WTC11 (cell line): ENCODE measurements around the gene RGS11.

Experiments used
- CREM ChIP-seq: sonication (generic); formaldehyde crosslinking; IDR thresholded peaks from 2 replicates; pipeline ENCODE4 v1.8.1; 2022; ENCODE audit warnings: mild to moderate bottlenecking, missing genetic modification reagents, moderate library complexity
- CTCF ChIP-seq: fragments of 200-600 bp; IDR thresholded peaks from 2 replicates; pipeline ENCODE4 v1.8.0; 2022; ENCODE audit warnings: antibody characterized with exemption
- ESRRA ChIP-seq: sonication (generic); formaldehyde crosslinking; IDR thresholded peaks from 2 replicates; pipeline ENCODE4 v1.8.1; 2022; ENCODE audit warnings: mild to moderate bottlenecking, missing genetic modification reagents, borderline replicate concordance
- FOXJ3 ChIP-seq: sonication (generic); formaldehyde crosslinking; IDR thresholded peaks from 2 replicates; pipeline ENCODE4 v1.9.0; 2021; ENCODE audit warnings: missing genetic modification reagents, mild to moderate bottlenecking, borderline replicate concordance
- GTF2I ChIP-seq: fragments of 250-450 bp; sonication (Bioruptor Pico); conservative IDR thresholded peaks from 2 replicates; pipeline ENCODE4 v1.4.0; 2021; ENCODE audit warnings: mild to moderate bottlenecking
- HMGXB4 ChIP-seq: sonication (generic); formaldehyde crosslinking; IDR thresholded peaks from 2 replicates; pipeline ENCODE4 v1.8.1; 2023; ENCODE audit warnings: mild to moderate bottlenecking, moderate library complexity, missing genetic modification reagents
- KAT7 ChIP-seq: sonication (generic); formaldehyde crosslinking; IDR thresholded peaks from 2 replicates; pipeline ENCODE4 v1.8.1; 2023; ENCODE audit warnings: missing genetic modification reagents, mild to moderate bottlenecking, borderline replicate concordance
- ZNF121 ChIP-seq: sonication (generic); formaldehyde crosslinking; IDR thresholded peaks from 2 replicates; pipeline ENCODE4 v1.8.0; 2023; ENCODE audit warnings: missing genetic modification reagents
- ZNF317 ChIP-seq: sonication (generic); formaldehyde crosslinking; IDR thresholded peaks from 2 replicates; pipeline ENCODE4 v1.8.1; 2023; ENCODE audit warnings: low read depth, mild to moderate bottlenecking, moderate library complexity, missing genetic modification reagents, borderline replicate concordance
- TF ChIP-seq, protein P1 (sequence below): sonication (generic); formaldehyde crosslinking; IDR thresholded peaks from 2 replicates; pipeline ENCODE4 v1.8.1; 2022; ENCODE audit warnings: mild to moderate bottlenecking, moderate library complexity, missing genetic modification reagents
- TF ChIP-seq, protein P2 (sequence below): sonication (generic); formaldehyde crosslinking; IDR thresholded peaks from 2 replicates; pipeline ENCODE4 v1.8.1; 2022; ENCODE audit warnings: low read depth, missing genetic modification reagents, borderline replicate concordance

- no peak for TF ChIP-seq CTCF
- no peak for TF ChIP-seq GTF2I (CRISPR knock-in tag)
- no peak for TF ChIP-seq ZNF317 (CRISPR knock-in tag)
- TF ChIP-seq, protein P1, sequence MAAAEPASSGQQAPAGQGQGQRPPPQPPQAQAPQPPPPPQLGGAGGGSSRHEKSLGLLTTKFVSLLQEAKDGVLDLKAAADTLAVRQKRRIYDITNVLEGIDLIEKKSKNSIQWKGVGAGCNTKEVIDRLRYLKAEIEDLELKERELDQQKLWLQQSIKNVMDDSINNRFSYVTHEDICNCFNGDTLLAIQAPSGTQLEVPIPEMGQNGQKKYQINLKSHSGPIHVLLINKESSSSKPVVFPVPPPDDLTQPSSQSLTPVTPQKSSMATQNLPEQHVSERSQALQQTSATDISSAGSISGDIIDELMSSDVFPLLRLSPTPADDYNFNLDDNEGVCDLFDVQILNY (CRISPR knock-in tag) = no peak
- no peak for TF ChIP-seq HMGXB4
- TF ChIP-seq FOXJ3 = no peak
- TF ChIP-seq ZNF121 (CRISPR knock-in tag) = no peak
- no peak for TF ChIP-seq ESRRA (CRISPR knock-in tag)
- no peak for TF ChIP-seq CREM (CRISPR knock-in tag)
- TF ChIP-seq, protein P2, sequence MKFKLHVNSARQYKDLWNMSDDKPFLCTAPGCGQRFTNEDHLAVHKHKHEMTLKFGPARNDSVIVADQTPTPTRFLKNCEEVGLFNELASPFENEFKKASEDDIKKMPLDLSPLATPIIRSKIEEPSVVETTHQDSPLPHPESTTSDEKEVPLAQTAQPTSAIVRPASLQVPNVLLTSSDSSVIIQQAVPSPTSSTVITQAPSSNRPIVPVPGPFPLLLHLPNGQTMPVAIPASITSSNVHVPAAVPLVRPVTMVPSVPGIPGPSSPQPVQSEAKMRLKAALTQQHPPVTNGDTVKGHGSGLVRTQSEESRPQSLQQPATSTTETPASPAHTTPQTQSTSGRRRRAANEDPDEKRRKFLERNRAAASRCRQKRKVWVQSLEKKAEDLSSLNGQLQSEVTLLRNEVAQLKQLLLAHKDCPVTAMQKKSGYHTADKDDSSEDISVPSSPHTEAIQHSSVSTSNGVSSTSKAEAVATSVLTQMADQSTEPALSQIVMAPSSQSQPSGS (CRISPR knock-in tag) = no peak
- TF ChIP-seq KAT7 (CRISPR knock-in tag) = no peak
These were observed 26.2 kb upstream of the RGS11 start for GRCh38 chr16:301950-302349.
